ENCODE data around the gene CLEC4D.
"Not testable (repeated sequence)": the region's sequence is repeated elsewhere in the genome, so short reads cannot be mapped to it uniquely, and the experiment has no call there.

Gene CLEC4D

DNA sequence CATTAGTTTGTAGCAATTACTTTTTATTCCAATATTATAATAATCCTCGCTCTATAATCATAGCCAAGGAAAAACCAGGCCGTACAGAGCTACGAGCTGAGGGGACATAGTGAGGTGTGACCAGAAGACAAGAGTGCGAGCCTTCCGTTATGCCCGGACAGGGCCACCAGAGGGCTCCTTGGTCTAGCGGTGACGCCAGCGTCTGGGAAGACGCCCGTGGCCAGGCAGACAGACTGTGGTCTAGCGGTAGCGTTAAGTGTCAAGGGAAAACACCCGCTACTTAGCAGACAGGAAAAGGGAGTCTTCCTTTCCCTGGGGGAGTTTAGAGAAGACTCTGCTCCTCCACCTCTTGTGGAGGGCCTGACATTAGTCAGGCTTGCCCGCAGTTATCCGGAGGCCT is 24.5 kb downstream of the CLEC4D start:
- not testable (repeated sequence) for DNase-seq

DNA sequence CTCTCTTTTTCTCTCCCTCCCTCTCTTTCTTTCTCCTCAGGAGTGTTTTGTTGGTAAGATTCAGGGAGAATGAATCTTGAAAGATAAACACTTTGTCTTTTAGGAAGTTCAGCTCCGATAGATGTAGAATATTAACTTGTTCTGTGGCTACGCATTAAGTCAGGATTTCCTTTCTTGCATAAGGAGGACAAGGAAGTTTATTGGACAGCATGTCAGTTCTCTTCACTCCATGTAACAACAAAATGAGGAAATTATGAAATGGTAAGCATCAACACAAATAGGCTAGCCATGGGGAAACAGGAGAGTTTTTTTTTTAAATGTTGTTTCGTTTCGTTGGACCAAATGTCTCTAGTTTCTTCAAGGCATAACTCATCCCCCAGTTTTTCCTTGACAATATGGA is 27.5 kb downstream of the CLEC4D start, which contains the start of gene CLEC4E:
Gene CLEC4E (minus strand): TSS at position 75 of the 400 bp plus-strand sequence. CDS start 108 bp downstream, outside the sequence.
- not testable (repeated sequence) for DNase-seq

DNA sequence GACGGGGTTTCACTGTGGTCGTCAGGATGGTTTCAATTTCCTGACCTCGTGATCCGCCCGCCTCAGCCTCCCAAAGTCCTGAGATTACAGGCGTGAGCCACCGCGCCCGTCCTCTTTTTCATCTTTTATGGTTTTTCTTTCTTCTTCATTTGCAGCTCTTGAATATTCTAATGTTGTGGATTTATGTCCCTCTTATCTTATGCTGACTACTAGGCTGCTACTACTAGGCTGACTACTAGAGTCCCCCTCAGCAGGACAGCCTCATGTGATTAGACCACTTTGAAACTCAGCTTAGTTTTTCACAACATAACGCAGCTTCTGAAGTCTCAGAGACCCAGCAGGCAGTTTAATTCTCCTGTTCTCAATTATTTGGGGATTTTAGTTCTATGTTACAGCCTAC is 28.3 kb downstream of the CLEC4D start:
- no peak for DNase-seq

DNA sequence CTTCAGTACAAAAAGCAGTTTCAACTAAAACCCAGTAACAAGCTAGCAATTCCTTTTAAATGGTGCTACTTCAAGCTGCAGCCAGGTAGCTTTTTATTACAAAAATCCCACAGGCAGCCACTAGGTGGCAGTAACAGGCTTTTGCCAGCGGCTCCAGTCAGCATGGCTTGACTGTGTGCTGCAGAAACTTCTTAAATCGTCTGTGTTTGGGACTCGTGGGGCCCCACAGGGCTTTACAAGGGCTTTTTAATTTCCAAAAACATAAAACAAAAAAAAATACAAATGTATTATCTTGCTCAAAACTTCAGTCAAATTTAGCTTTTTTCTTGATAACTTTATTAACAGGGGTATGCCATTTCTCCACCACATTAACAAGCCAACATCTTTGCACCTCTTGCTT is 31.0 kb downstream of the CLEC4D start:
- peak; percentile 19 for DNase-seq

- DNase-seq, result no peak
These were observed 33.3 kb downstream of the CLEC4D start for GRCh38 chr12:8546591-8546990.

DNA sequence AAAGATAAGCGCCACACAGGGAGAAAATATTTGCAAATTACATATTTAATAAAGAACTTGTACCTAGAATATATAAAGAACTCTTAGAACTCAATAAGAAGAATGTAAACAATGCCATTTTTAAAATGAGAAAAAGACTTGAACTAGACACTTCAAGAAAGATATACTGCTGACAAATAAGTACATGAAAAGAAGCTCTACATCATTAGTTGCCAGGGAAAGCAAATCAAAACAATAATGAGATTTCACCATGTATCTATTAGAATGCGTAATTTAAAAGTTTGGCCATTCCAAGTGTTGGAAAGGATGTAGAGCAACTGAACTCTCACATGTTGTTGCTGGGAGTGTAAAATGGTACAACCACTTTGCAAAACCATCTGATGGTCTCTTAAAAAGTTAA is 34.3 kb downstream of the CLEC4D start:
- no peak for DNase-seq

DNA sequence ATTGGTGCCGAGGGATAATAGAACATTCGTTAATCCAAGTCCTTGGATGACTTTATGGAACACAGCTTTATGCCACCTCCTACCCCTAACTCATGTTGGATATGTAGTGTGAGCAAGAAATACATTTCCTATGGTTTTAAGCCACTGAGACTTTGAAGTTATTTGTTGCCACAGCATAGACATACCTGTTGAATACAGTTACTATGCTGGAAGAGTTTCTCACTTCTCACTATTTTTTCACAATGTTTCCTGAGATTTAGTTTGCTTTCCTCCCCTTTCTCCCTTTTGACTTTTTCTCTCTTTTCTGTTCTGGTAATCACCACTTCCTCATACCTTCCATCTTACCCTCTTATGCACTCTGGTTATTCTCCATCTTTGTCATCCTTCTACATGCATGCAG is 34.9 kb downstream of the CLEC4D start:
- DNase-seq, result no peak

DNA sequence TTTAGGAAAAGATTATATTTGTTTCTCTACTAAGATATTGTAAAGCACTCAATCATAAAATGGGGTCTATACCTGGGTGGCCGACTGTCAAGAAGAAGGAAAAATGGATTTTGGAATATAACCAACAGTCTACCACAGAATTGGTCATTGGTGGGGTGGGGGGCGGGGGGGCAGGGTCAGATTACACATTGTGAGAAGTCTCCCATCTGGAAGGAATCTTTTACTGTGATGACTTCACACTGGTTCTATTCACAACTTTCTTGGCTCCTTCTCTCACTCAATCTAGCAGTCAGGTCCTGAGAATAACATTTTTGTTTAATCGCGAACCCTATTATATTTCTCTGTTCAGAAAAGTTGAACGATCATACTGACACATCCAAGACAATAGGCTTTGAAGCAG is 36.1 kb downstream of the CLEC4D start:
- DNase-seq, result no peak

- no peak for DNase-seq
These were observed 39.9 kb downstream of the CLEC4D start for GRCh38 chr12:8553088-8553627.

GRCh38 chr12:8554451-8555195 is 41.3 kb downstream of the CLEC4D start:
- no peak for DNase-seq

DNA sequence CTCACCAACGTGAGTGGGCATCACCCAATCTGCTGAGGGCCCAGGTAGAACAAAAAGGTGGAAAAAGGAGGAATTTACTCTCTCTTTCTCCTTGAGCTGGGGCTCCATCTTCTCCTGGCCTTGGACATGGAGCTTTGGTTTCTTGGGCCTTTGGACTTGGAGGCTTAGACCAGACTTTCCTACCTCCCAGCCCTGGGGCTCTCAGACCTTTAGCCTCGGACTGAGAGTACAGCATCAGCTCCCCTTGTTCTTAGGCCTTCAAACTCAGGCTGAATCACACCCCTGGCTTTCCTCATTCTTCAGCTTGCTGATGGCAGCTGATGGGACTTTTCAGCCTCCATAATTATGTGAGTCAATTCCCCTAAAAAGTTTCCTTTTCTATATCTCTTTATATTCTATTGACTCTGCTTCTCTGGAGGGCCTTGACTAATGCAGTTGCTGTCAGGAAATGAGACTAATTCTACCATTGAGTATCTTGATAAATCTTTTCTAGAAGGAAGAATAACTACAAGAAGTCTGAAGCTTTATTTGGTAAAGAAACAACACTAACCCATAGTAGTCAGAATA is 43.3 kb downstream of the CLEC4D start:
- DNase-seq, result no peak

GRCh38 chr12:8559676-8560075 is 46.4 kb downstream of the CLEC4D start:
- DNase-seq, result no peak

DNA sequence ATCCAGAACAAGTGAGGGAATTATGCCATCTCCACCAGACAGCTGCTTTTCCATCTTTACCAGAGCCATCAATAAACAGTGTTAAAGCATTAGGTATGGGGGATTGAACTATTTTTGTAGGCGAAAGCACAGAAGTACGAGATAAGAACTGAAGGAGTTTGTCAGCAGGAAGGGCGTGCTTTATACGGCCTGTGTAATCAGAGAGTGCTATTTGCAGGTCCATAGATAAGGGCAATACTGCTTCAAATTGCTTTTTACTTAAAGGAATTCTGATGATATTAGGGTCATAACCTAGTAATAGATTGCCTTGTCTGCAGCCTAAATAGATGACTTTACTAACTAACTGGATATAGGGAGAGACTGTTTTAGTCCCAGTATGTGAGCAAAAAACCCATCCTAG is 47.7 kb downstream of the CLEC4D start:
- DNase-seq, result no peak

DNA sequence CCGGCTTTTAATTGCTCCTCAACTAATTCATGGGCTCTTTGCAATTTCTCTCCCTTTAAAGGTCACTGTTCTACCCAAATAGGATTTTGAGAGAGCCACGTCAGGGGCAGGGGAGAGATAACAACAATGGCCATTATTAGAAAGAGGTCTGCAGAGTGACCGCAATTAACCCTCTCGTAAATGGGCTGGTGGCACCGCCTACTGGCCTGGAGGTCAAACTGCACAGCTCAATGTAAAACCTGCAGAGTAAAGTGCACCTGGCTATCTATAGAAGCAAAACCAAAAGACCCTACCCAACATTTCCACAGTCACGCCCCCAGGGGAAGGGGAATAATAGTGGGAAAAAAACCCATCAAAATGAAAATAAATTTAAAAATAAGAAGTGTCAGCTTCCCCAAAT is 49.0 kb downstream of the CLEC4D start:
- no peak for DNase-seq

DNA sequence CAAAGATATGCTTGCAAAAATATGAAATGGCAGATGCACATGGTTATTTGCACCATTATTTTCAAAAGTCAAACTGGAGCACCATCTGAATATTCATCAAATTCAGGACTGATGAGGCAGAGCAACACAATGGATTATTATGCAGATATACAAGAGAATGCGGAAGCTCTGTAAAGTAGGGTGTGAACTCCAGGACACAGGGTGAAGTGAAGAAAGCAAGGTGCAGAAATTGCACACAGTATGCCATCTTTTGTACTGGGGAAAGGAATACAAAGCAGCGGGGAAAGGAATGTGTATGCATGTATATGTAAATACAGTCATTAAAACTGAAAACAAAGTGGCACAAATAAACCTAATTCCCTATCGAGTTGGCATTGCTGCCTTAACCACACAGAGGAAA is 50.1 kb downstream of the CLEC4D start:
- DNase-seq, result no peak

- no peak for DNase-seq
These were observed 51.4 kb downstream of the CLEC4D start for GRCh38 chr12:8564656-8565055.

DNA sequence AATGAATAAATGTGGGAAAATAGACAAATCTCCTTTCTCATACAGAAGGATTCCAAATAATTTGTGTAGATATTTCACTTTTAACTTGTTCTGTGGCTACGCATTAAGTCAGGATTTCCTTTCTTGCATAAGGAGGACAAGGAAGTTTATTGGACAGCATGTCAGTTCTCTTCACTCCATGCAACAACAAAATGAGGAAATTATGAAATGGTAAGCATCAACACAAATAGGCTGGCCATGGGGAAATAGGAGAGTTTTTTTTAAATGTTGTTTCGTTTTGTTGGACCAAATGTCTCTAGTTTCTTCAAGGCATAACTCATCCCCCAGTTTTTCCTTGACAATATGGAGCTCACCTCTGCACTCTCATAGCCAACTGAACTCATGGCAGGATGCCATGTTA is 52.7 kb downstream of the CLEC4D start:
- DNase-seq, result not testable (repeated sequence)

DNA sequence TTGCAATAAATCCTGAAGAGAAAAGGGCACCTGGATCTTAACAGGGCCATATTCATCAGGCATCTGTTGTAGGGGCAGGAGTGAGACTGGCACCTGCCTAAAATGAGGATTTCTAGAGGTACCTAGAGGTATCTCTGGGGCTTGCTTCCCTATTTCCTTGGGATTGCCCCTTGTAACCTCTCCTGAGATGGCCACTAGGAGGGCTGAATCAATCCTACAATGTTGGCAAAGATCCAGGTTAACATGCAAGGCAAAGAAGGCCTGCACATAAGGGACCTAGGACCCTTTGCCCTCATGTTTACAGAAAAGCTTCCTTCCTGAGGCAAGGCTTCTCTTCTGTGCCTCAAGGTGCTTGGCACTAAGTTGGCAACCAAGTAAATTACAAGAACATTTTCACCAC is 53.2 kb downstream of the CLEC4D start:
- no peak for DNase-seq

Measured in NCI-H2029 treated with DMSO at 0.1 percent for 48 hours (cell line).